ENCODE measurements around the gene UBE2H. TPM values are rescaled to one million over a fixed set of nuclear protein-coding genes. Genes with fewer than 3 reads are reported as not detected.

UBE2H gene
- total RNA-seq, 4 donors from 2014 or later, result 82.7 to 162 (median 103) TPM

- TF ChIP-seq POLR2A (IDR thresholded peaks at IDR 0.05), result no peak
- no peak for TF ChIP-seq CTCF (IDR thresholded peaks at IDR 0.05 in 4 of 5, conservative IDR thresholded peaks at IDR 0.05 in 1 of 5)
- Histone ChIP-seq H3K4me3 (no peak overlapping the region), H3K36me3 (no peaks in the 10 kb centered on the region), H3K9me3 (no peaks in the 10 kb centered on the region), H3K4me1 (peaks cover 40 to 47% of the 10 kb centered on the region in 2 donors), H3K27me3 (no peaks in the 10 kb centered on the region), H3K27ac (peak overlapping the region in 2 of 4 donors; percentile 37 to 68)
- no peak for DNase-seq
- no peak for ATAC-seq
- intact Hi-C loops (cut with DNase I; ENCODE audit: low total_unique reads) (no loop called here), in situ Hi-C loops (cut with MboI; ENCODE audit: low sequenced_read_pairs in 4 of 4) (loop anchor here in 1 of 4 donors (25.0 kb wide), 1 partner anchor 89 kb away; no protein-coding TSS in a partner anchor)
Measured at GRCh38 chr7:129926618-129927017, 26.1 kb downstream of the UBE2H start.

DNA sequence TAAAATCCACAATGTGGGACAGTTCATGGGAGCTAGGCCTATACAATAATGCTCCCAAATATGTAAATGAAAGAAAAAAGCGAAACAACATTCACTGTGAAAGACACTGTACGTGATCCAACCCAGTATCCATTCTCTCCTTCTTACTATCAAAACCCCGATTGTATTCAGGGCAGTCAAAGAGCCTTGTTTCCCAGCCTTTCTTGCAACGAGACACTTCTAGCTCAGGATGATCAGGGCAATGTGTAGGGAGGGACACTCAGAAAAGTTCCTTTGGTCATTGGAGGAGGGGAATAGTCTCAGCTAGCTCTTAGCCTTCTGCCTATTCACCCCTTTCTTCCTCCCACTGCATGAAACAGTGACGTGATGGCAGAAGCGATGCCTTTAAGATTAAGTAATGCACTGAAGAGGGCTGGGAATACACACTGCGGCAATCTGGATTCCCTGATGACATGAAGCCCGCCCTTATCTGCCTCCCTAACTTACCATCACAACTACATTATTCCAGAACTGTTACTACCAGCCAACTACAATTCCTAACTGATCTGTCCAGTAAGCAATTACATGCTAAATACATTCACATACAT lies 27.3 kb downstream of the UBE2H start:
- intact Hi-C loops (cut with DNase I; ENCODE audit: low total_unique reads) (no loop called here), in situ Hi-C loops (cut with MboI; ENCODE audit: low sequenced_read_pairs in 4 of 4) (loop anchor here in 1 of 4 donors (25.0 kb wide), 1 partner anchor 88 kb away; no protein-coding TSS in a partner anchor)
- ATAC-seq, result peak in 1 of 2 donors; percentile 62
- Histone ChIP-seq H3K9me3 (no peaks in the 10 kb centered on the region), H3K4me1 (peaks cover 43 to 48% of the 10 kb centered on the region in 2 donors), H3K36me3 (no peaks in the 10 kb centered on the region), H3K4me3 (no peak overlapping the region), H3K27ac (peak overlapping the region; percentile 61 to 80 (median 65)), H3K27me3 (no peaks in the 10 kb centered on the region)
- DNase-seq, result no peak
- no peak for TF ChIP-seq CTCF (IDR thresholded peaks at IDR 0.05 in 4 of 5, conservative IDR thresholded peaks at IDR 0.05 in 1 of 5)
- no peak for TF ChIP-seq POLR2A (IDR thresholded peaks at IDR 0.05)

GRCh38 chr7:129924602-129925001 lies 28.2 kb downstream of the UBE2H start:
- Histone ChIP-seq H3K9me3 (no peaks in the 10 kb centered on the region), H3K36me3 (no peaks in the 10 kb centered on the region), H3K4me1 (peaks cover 47 to 51% of the 10 kb centered on the region in 2 donors), H3K4me3 (no peak overlapping the region), H3K27me3 (no peaks in the 10 kb centered on the region), H3K27ac (peak overlapping the region; percentile 61 to 80 (median 65))
- no peak for TF ChIP-seq CTCF (IDR thresholded peaks at IDR 0.05 in 4 of 5, conservative IDR thresholded peaks at IDR 0.05 in 1 of 5)
- TF ChIP-seq POLR2A (IDR thresholded peaks at IDR 0.05), result no peak
- no peak for ATAC-seq
- in situ Hi-C loops (cut with MboI; ENCODE audit: low sequenced_read_pairs in 4 of 4) (loop anchor here in 1 of 4 donors (25.0 kb wide), 1 partner anchor 87 kb away; no protein-coding TSS in a partner anchor), intact Hi-C loops (cut with DNase I; ENCODE audit: low total_unique reads) (no loop called here)
- no peak for DNase-seq

GRCh38 chr7:129923709-129924108 lies 29.1 kb downstream of the UBE2H start:
- H3K36me3 ChIP-seq, result no peaks in the 10 kb centered on the region
- in situ Hi-C loops (cut with MboI; ENCODE audit: low sequenced_read_pairs in 4 of 4) (no loop called here), intact Hi-C loops (cut with DNase I; ENCODE audit: low total_unique reads) (no loop called here)
- peaks cover 55 to 58% of the 10 kb centered on the region in 2 donors for H3K4me1 ChIP-seq
- ATAC-seq (peak; percentile 32 to 76), DNase-seq (no peak)
- no peaks in the 10 kb centered on the region for H3K9me3 ChIP-seq
- no peaks in the 10 kb centered on the region for H3K27me3 ChIP-seq
- peak overlapping the region; percentile 29 to 80 (median 65) for H3K27ac ChIP-seq
- H3K4me3 ChIP-seq, result no peak overlapping the region
- no peak for TF ChIP-seq POLR2A (IDR thresholded peaks at IDR 0.05)
- TF ChIP-seq CTCF (IDR thresholded peaks at IDR 0.05 in 4 of 5, conservative IDR thresholded peaks at IDR 0.05 in 1 of 5), result no peak
